Measurements from ENCODE around the gene TMEM135. TPM values are rescaled to one million over a fixed set of nuclear protein-coding genes. Genes with fewer than 3 reads are reported as not detected.

TMEM135 gene
- total RNA-seq = 29.6 and 29.7 TPM in 2 replicates

GRCh38 chr11:87037450-87038234 is at the start of gene TMEM135:
TSS of gene TMEM135 (plus strand) at chr11:87037934. CDS start at chr11:87038046, 112 bp downstream.

Other genes starting within 250 kb of the TMEM135 start
- gene PRSS23, start 237.4 kb upstream of the TMEM135 start, total RNA-seq = 718 and 741 TPM in 2 replicates
- 22.6 and 29.6 TPM in 2 replicates for gene FZD4, start 82.5 kb upstream of the TMEM135 start, total RNA-seq